ENCODE measurements around the gene ODC1. TPM values are rescaled to one million over a fixed set of nuclear protein-coding genes. Genes with fewer than 3 reads are reported as not detected.

Gene ODC1
- total and polyA plus RNA-seq, 2 experiments from 2014 or later: 23.3 to 70.3 TPM

DNA sequence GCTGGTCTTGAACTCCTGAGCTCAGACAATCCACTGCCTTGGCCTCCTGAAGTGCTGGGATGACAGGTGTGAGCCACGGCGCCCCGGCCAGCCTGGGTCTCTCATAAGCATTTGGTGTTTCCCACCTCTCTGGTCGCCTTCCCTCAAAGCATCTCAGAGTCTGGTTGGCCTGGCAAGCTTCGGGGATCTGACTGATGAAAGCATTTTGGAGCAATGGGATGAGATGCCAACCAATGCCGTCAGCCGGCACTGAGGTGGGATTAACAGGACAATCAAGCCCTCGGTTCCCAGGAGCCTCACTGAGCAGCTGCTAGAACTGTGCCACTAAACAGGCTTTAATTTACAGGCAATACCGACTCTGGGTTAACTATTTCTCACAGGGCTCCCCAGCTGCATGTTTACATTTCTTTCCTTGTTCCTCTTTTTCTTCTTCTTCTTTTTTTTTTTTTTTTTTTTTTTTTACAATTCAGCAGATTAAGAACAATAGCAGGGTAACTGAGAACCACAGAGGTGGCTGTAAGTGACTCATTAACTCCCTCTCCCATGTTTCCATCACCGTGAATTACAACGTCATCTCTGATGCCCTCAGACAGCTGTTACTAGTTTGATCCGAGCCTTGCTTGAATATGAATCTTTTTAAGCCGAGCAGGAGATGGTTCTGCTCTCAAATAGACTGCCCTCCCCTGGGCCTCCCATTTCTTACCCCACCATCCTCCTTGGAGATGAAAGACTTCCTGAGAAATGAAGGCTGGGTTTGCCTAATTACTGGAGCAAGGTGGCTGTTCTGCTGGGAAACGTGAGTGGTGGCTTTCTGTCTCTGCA is 37.9 kb downstream of the ODC1 start:
- no peaks in the 10 kb centered on the region for H3K27me3 ChIP-seq (ENCODE audit: insufficient read depth)
- DNase-seq (ENCODE audit: low spot score): no peak

More for the DNA sequence above, 37.9 kb downstream of the ODC1 start:
- Histone ChIP-seq H3K79me2 (replicated peaks; ENCODE audit: insufficient read depth) (no peaks in the 10 kb centered on the region), H3K36me3 (ENCODE audit: insufficient read depth) (no peaks in the 10 kb centered on the region), H3K4me3 (no peak overlapping the region), H3K27ac (ENCODE audit: low read depth) (no peak overlapping the region), H3K9me2 (ENCODE audit: insufficient read depth) (no peaks in the 10 kb centered on the region), H4K20me1 (replicated peaks; ENCODE audit: insufficient read depth) (no peaks in the 10 kb centered on the region), H2AFZ (no peak overlapping the region), H3K4me2 (no peak overlapping the region), H3F3A (replicated peaks; ENCODE audit: low read depth) (no peaks in the 10 kb centered on the region), H3K4me1 (ENCODE audit: insufficient read depth) (no peaks in the 10 kb centered on the region; the same call in 1 of the 2 replicates)
- Mint-ChIP-seq H3K9me3 (no peaks in the 10 kb centered on the region; the same call in 2 of the 3 replicates), H3K27me3 (ENCODE audit: insufficient read depth, low read depth, poor library complexity) (peaks cover 15% of the 10 kb centered on the region), H3K36me3 (ENCODE audit: low read depth) (no peaks in the 10 kb centered on the region), H3K4me1 (peaks cover 11% of the 10 kb centered on the region), H3K27ac (no peak overlapping the region), H3K4me3 (no peak overlapping the region)
- no peak for ATAC-seq
- TF ChIP-seq EZH2phosphoT487 (IDR thresholded peaks at IDR 0.05; ENCODE audit: unreplicated experiment): no peak
- no peak for TF ChIP-seq ZNF114 (CRISPR knock-in tag; IDR thresholded peaks at IDR 0.05)
- no peak for TF ChIP-seq EZH2 (IDR thresholded peaks at IDR 0.05; ENCODE audit: low read depth, unreplicated experiment)
- TF ChIP-seq, protein P1, sequence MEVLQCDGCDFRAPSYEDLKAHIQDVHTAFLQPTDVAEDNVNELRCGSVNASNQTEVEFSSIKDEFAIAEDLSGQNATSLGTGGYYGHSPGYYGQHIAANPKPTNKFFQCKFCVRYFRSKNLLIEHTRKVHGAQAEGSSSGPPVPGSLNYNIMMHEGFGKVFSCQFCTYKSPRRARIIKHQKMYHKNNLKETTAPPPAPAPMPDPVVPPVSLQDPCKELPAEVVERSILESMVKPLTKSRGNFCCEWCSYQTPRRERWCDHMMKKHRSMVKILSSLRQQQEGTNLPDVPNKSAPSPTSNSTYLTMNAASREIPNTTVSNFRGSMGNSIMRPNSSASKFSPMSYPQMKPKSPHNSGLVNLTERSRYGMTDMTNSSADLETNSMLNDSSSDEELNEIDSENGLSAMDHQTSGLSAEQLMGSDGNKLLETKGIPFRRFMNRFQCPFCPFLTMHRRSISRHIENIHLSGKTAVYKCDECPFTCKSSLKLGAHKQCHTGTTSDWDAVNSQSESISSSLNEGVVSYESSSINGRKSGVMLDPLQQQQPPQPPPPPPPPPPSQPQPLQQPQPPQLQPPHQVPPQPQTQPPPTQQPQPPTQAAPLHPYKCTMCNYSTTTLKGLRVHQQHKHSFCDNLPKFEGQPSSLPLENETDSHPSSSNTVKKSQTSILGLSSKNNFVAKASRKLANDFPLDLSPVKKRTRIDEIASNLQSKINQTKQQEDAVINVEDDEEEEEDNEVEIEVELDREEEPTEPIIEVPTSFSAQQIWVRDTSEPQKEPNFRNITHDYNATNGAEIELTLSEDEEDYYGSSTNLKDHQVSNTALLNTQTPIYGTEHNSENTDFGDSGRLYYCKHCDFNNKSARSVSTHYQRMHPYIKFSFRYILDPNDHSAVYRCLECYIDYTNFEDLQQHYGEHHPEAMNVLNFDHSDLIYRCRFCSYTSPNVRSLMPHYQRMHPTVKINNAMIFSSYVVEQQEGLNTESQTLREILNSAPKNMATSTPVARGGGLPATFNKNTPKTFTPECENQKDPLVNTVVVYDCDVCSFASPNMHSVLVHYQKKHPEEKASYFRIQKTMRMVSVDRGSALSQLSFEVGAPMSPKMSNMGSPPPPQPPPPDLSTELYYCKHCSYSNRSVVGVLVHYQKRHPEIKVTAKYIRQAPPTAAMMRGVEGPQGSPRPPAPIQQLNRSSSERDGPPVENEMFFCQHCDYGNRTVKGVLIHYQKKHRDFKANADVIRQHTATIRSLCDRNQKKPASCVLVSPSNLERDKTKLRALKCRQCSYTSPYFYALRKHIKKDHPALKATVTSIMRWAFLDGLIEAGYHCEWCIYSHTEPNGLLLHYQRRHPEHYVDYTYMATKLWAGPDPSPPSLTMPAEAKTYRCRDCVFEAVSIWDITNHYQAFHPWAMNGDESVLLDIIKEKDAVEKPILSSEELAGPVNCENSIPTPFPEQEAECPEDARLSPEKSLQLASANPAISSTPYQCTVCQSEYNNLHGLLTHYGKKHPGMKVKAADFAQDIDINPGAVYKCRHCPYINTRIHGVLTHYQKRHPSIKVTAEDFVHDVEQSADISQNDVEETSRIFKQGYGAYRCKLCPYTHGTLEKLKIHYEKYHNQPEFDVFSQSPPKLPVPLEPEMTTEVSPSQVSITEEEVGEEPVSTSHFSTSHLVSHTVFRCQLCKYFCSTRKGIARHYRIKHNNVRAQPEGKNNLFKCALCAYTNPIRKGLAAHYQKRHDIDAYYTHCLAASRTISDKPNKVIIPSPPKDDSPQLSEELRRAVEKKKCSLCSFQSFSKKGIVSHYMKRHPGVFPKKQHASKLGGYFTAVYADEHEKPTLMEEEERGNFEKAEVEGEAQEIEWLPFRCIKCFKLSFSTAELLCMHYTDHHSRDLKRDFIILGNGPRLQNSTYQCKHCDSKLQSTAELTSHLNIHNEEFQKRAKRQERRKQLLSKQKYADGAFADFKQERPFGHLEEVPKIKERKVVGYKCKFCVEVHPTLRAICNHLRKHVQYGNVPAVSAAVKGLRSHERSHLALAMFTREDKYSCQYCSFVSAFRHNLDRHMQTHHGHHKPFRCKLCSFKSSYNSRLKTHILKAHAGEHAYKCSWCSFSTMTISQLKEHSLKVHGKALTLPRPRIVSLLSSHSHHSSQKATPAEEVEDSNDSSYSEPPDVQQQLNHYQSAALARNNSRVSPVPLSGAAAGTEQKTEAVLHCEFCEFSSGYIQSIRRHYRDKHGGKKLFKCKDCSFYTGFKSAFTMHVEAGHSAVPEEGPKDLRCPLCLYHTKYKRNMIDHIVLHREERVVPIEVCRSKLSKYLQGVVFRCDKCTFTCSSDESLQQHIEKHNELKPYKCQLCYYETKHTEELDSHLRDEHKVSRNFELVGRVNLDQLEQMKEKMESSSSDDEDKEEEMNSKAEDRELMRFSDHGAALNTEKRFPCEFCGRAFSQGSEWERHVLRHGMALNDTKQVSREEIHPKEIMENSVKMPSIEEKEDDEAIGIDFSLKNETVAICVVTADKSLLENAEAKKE (CRISPR knock-in tag; IDR thresholded peaks at IDR 0.05): no peak
